Measurements from ENCODE around the gene EGFLAM.

The EGFLAM gene

GRCh38 chr5:38471709-38472108 lies 213.3 kb downstream of the EGFLAM start:
- DNase-seq (ENCODE audit: low spot score), result no peak

- DNase-seq (ENCODE audit: low spot score), result no peak
Measured at GRCh38 chr5:38472541-38472940, 214.2 kb downstream of the EGFLAM start.

GRCh38 chr5:38473008-38473407 lies 214.6 kb downstream of the EGFLAM start:
- DNase-seq (ENCODE audit: low spot score), result no peak

- DNase-seq (ENCODE audit: low spot score), result no peak
Measured at GRCh38 chr5:38478166-38478565, 219.8 kb downstream of the EGFLAM start.

- no peak for DNase-seq (ENCODE audit: low spot score)
Measured at GRCh38 chr5:38478878-38479277, 220.5 kb downstream of the EGFLAM start.

- no peak for DNase-seq (ENCODE audit: low spot score)
Measured at GRCh38 chr5:38479315-38479904, 221.1 kb downstream of the EGFLAM start.

- no peak for DNase-seq (ENCODE audit: low spot score)
Measured at GRCh38 chr5:38483805-38484398, 225.5 kb downstream of the EGFLAM start.

GRCh38 chr5:38494175-38494574 lies 235.8 kb downstream of the EGFLAM start:
- no peak for DNase-seq (ENCODE audit: low spot score)

- no peak for DNase-seq (ENCODE audit: low spot score)
Measured at GRCh38 chr5:38494763-38495162, 236.4 kb downstream of the EGFLAM start.

GRCh38 chr5:38497946-38498345 lies 239.6 kb downstream of the EGFLAM start:
- no peak for DNase-seq (ENCODE audit: low spot score)

- DNase-seq (ENCODE audit: low spot score), result no peak
Measured at GRCh38 chr5:38500573-38501260, 242.4 kb downstream of the EGFLAM start.

- no peak for DNase-seq (ENCODE audit: low spot score)
Measured at GRCh38 chr5:38506302-38506701, 247.9 kb downstream of the EGFLAM start.

GRCh38 chr5:38509185-38509584 lies 250.8 kb downstream of the EGFLAM start:
- DNase-seq (ENCODE audit: low spot score), result no peak

Measured in hematopoietic multipotent progenitor cell treated with erythropoietin and hydrocortisone succinate and interleukin-3 and kit ligand, for 15 days (in vitro differentiated cells).